Right lobe of liver (tissue), 6 donors: ENCODE results near the gene CSTF1. TPM values are rescaled to one million over a fixed set of nuclear protein-coding genes. Genes with fewer than 3 reads are reported as not detected.

Experiments
- ATAC-seq, 4 donors: fragments of 200-7000 bp; cut with Tn5 transposase; one replicate each; pipeline ENCODE4 v1.9.1; 2020; ENCODE audit warnings: mild to moderate bottlenecking in 4 of 4, moderate library complexity in 4 of 4
- DNase-seq, 3 donors: peaks; one replicate each; pipeline ENCODE4 v3.0.0-alpha.2; 2020
- H3K27ac ChIP-seq, 3 donors: fragments of 200-600 bp; one replicate each; pipeline ENCODE4 v1.8.0; 2022
- H3K27me3 ChIP-seq, 2 donors: fragments of 200-600 bp; one replicate each; pipeline ENCODE4 v1.8.0; 2022
- H3K36me3 ChIP-seq, 4 donors: fragments of 200-600 bp; sonication (generic) in 1 of 4; one replicate each; pipeline versions ENCODE4 v1.5.1 to v1.8.0; 2017 to 2022; ENCODE audit warnings: control low read depth in 1 of 4
- H3K4me1 ChIP-seq, 4 donors: fragments of 200-600 bp; sonication (generic) in 1 of 4; one replicate each; pipeline versions ENCODE4 v1.5.1 to v1.8.0; 2017 to 2022; ENCODE audit warnings: control low read depth in 1 of 4
- H3K4me3 ChIP-seq, 3 donors: fragments of 200-600 bp; one replicate each; pipeline ENCODE4 v1.8.0; 2022
- H3K9me3 ChIP-seq, 4 donors: fragments of 200-600 bp; sonication (generic) in 1 of 4; one replicate each; pipeline versions ENCODE4 v1.5.1 to v1.8.0; 2017 to 2022; ENCODE audit warnings: control low read depth in 1 of 4
- CTCF ChIP-seq, 4 donors: fragments of 200-600 bp in 3 of 4; fragments of 450-650 bp in 1 of 4; IDR thresholded peaks; one replicate each; pipeline versions ENCODE4 v1.5.1 to v1.8.0; 2016 to 2022; ENCODE audit warnings: antibody characterized with exemption in 4 of 4, mild to moderate bottlenecking in 2 of 4
- POLR2A ChIP-seq: fragments of 450-650 bp; IDR thresholded peaks from one replicate; pipeline ENCODE4 v1.6.1; 2017; ENCODE audit warnings: antibody characterized with exemption, mild to moderate bottlenecking
- WGBS: methylation state at CpG from one replicate; pipeline ENCODE4 v1.1.6; 2018; ENCODE audit warnings: low coverage, low lambda C conversion rate; ENCODE audit not compliant: insufficient coverage; ENCODE audit errors: missing lambda C conversion rate; 5-methylcytosine and 5-hydroxymethylcytosine counted together
- intact Hi-C, 2 donors: fragments of 100-400 bp; cut with DNase I; formaldehyde crosslinking; loops; one replicate each; pipeline versions ENCODE4 v1.11.2 to v1.14.1; 2022
- total RNA-seq, 6 experiments: library from RNA; depleted of rRNA in 2 of 6; stranded (reverse); fragments of >200 nt in 2 of 6; fragmentation: NEBNext Ultra II Directional in 3 of 6; extraction: Animal tissue kit (Norgen Biotek cat#: 25700) in 3 of 6; gene quantifications; one replicate each; pipeline versions ENCODE4 v1.1.0 to v1.2.4, GENCODE V29; 2016 to 2023
- donor health status: DM: no; HTN: yes; CAD: no.
- donor health status: DM: no; HTN: no; CAD: no.
- donor health status: DM: no; HTN: no; CAD: no.
- donor health status: DM: no; HTN: yes; CAD: no.
- donor health status: DM: no; HTN: yes; CAD: no.

Gene CSTF1
- total RNA-seq, 6 experiments from 2014 or later = 14.9 to 27.2 (median 16.6) TPM

- intact Hi-C loops = no loop called here
- TF ChIP-seq CTCF (IDR thresholded peaks at IDR 0.05) (no peak), POLR2A (no peak)
- ATAC-seq = no peak
Measured at GRCh38 chr20:56451056-56451765, 58.8 kb downstream of the CSTF1 start.

GRCh38 chr20:56453352-56453751 is 60.9 kb downstream of the CSTF1 start:
- H3K9me3 ChIP-seq = no peaks in the 10 kb centered on the region
- no peak for TF ChIP-seq CTCF (IDR thresholded peaks at IDR 0.05)
- no peak for TF ChIP-seq POLR2A
- ATAC-seq (no peak), DNase-seq (no peak)
- WGBS = 67% methylated on average over 5 of the region's 5 CpGs
- no peaks in the 10 kb centered on the region for H3K4me1 ChIP-seq
- H3K27me3 ChIP-seq = no peaks in the 10 kb centered on the region
- peaks cover 0 to 1% (median 0%) of the 10 kb centered on the region in 4 donors for H3K36me3 ChIP-seq
- H3K4me3 ChIP-seq = no peak overlapping the region
- intact Hi-C loops = no loop called here
- no peak overlapping the region for H3K27ac ChIP-seq

More at GRCh38 chr20:56451056-56451765, 58.8 kb downstream of the CSTF1 start:
- H3K9me3 ChIP-seq = no peaks in the 10 kb centered on the region
- no peak for DNase-seq
- H3K36me3 ChIP-seq = peaks cover 0 to 1% (median 0%) of the 10 kb centered on the region in 4 donors
- no peaks in the 10 kb centered on the region for H3K27me3 ChIP-seq
- H3K4me3 ChIP-seq = no peak overlapping the region
- no peak overlapping the region for H3K27ac ChIP-seq
- H3K4me1 ChIP-seq = no peaks in the 10 kb centered on the region
- WGBS = 73% methylated on average over 12 of the region's 13 CpGs

GRCh38 chr20:56454754-56455153 is 62.3 kb downstream of the CSTF1 start:
- H3K4me1 ChIP-seq = no peaks in the 10 kb centered on the region
- peak in 1 of 3 donors; percentile 3 for DNase-seq
- intact Hi-C loops = no loop called here
- H3K27ac ChIP-seq = no peak overlapping the region
- 91% methylated on average over 7 of the region's 7 CpGs for WGBS
- ATAC-seq = no peak
- H3K36me3 ChIP-seq = peaks cover 0 to 1% (median 0%) of the 10 kb centered on the region in 4 donors
- no peak overlapping the region for H3K4me3 ChIP-seq
- H3K27me3 ChIP-seq = no peaks in the 10 kb centered on the region
- TF ChIP-seq CTCF (IDR thresholded peaks at IDR 0.05) (no peak), POLR2A (no peak)
- no peaks in the 10 kb centered on the region for H3K9me3 ChIP-seq

Other genes starting within 250 kb of the CSTF1 start
- not detected for gene MC3R, start 143.9 kb upstream of the CSTF1 start, total RNA-seq
- gene FAM210B, start 33.7 kb upstream of the CSTF1 start, total RNA-seq = 10 to 100 TPM; 31.6 to 66.5 (median 42.8) TPM
- 1 to 10 TPM; 1.5 to 7.4 (median 2.5) TPM for gene AURKA, start 430 bp upstream of the CSTF1 start, total RNA-seq
- 1 to 10 TPM in 2 of 6 experiments, under 1 TPM in 4; 0.66 to 2.1 (median 0.83) TPM for gene CASS4, start 19.6 kb downstream of the CSTF1 start, total RNA-seq
- 10 to 100 TPM; 29.9 to 40.1 (median 32.6) TPM for gene RTF2, start 76.0 kb downstream of the CSTF1 start, total RNA-seq
- gene FAM209A, start 132.1 kb downstream of the CSTF1 start, total RNA-seq = under 1 TPM in 2 of 6 experiments, not detected in 4; 0.24 to 0.37 TPM
- gene FAM209B, start 140.6 kb downstream of the CSTF1 start, total RNA-seq = under 1 TPM in 1 of 6 experiments, not detected in 5; 0.44 TPM
- gene TFAP2C, start 236.7 kb downstream of the CSTF1 start, total RNA-seq = not detected